Naive thymus-derived CD8-positive, alpha-beta T cell (primary cell): ENCODE measurements around the gene SMYD3. TPM values are rescaled to one million over a fixed set of nuclear protein-coding genes. Genes with fewer than 3 reads are reported as not detected.

Experiments used
- ATAC-seq, 2 donors: fragments of 150-1000 bp; cut with Tn5 transposase in 1 of 2; sonication (Bioruptor Pico), chemical (Tn5 transposase) in 1 of 2; 1 replicate in 1 of 2; 2 replicates in 1 of 2; pipeline ENCODE4 v1.10.0; 2021; ENCODE audit warnings: mild to moderate bottlenecking in 2 of 2, moderate library complexity in 2 of 2
- POLR2A ChIA-PET: fragments of 350-600 bp; sonication (Branson Sonifier 250); formaldehyde crosslinking; loops from one replicate; lab custom pipeline; 2021; ENCODE audit warnings: antibody characterized with exemption; lab: Charles Lee
- DNase-seq, 10 donors: peaks; one replicate each; pipeline versions ENCODE4 v3.0.0 to v3.0.0-alpha.2; 2020 to 2022
- H3K27ac Mint-ChIP-seq, 10 donors: one replicate each; pipeline ENCODE4 v1.8.0; 2020 to 2022; ENCODE audit warnings: mild to moderate bottlenecking in 10 of 10, mixed read lengths in 10 of 10, moderate library complexity in 4 of 10, inconsistent platforms in 1 of 10
- H3K27me3 Mint-ChIP-seq, 5 donors: one replicate each; pipeline ENCODE4 v1.8.0; 2021 to 2022; ENCODE audit warnings: mixed read lengths in 5 of 5
- H3K36me3 Mint-ChIP-seq, 3 donors: one replicate each; pipeline ENCODE4 v1.8.0; 2020 to 2022; ENCODE audit warnings: mixed read lengths in 3 of 3, mild to moderate bottlenecking in 2 of 3, inconsistent platforms in 1 of 3
- H3K4me1 Mint-ChIP-seq, 4 donors: one replicate each; pipeline ENCODE4 v1.8.0; 2021 to 2022; ENCODE audit warnings: mixed read lengths in 4 of 4
- H3K4me3 Mint-ChIP-seq, 10 donors: one replicate each; pipeline ENCODE4 v1.8.0; 2020 to 2022; ENCODE audit warnings: mild to moderate bottlenecking in 10 of 10, mixed read lengths in 10 of 10, moderate library complexity in 6 of 10, inconsistent platforms in 1 of 10
- H3K9me3 Mint-ChIP-seq, 9 donors: one replicate each; pipeline ENCODE4 v1.8.0; 2020 to 2022; ENCODE audit warnings: mixed read lengths in 9 of 9, mild to moderate bottlenecking in 3 of 9, inconsistent platforms in 1 of 9, moderate library complexity in 1 of 9
- polyA plus RNA-seq, 3 donors: library from polyadenylated mRNA; unstranded; fragments of 300-500 nt; fragmentation: Illumina TruSeq; gene quantifications; one replicate each; pipeline ENCODE4 v1.2.3, GENCODE V29; 2021
- total RNA-seq, 8 experiments: library from RNA in 2 of 8; stranded (reverse) in 2 of 8; gene quantifications; one replicate each; pipeline ENCODE4 v1.2.3 and lab custom pipeline; 2021 to 2026

The SMYD3 gene
- total and polyA plus RNA-seq, 5 experiments from 2014 or later = 19.1 to 42.1 (median 36.5) TPM

GRCh38 chr1:245774196-245774595 lies 732.9 kb downstream of the SMYD3 start:
- ATAC-seq (no peak), DNase-seq (no peak)
- Mint-ChIP-seq H3K4me3 (no peak overlapping the region), H3K4me1 (peaks cover 0 to 11% (median under 1%) of the 10 kb centered on the region in 4 donors), H3K36me3 (peaks cover 4 to 15% (median 9%) of the 10 kb centered on the region in 3 donors), H3K9me3 (peaks cover 0 to 4% (median 0%) of the 10 kb centered on the region in 9 donors), H3K27ac (no peak overlapping the region), H3K27me3 (no peaks in the 10 kb centered on the region)
- POLR2A ChIA-PET = no interaction called here

DNA sequence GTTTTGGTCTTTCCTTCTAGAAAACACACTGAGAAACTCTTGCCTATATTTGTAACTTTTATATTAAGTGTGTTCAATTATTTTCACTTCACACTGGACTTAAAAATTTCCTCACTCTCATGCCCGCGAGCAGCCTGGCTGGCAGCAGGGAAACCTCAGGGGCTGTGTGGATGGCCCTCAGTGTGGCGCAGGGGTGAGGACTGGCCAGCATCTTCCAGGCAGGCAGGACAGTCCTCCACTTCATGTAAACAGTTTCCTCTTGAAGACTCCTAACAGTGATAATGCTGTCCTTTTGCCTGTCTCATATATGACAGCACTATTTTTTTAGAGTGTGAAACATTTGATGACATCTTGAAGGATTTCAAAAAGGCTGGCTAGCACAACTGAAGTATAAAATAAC lies 733.7 kb downstream of the SMYD3 start:
- ATAC-seq = no peak
- no peak for DNase-seq
- Mint-ChIP-seq H3K9me3 (peaks cover 0 to under 1% (median 0%) of the 10 kb centered on the region in 9 donors), H3K36me3 (peaks cover under 1 to 19% (median 13%) of the 10 kb centered on the region in 3 donors), H3K4me3 (no peak overlapping the region), H3K4me1 (peaks cover 0 to 11% (median 0%) of the 10 kb centered on the region in 4 donors), H3K27ac (no peak overlapping the region), H3K27me3 (no peaks in the 10 kb centered on the region)
- POLR2A ChIA-PET = no interaction called here

- no peak overlapping the region for H3K27ac Mint-ChIP-seq
- H3K4me3 Mint-ChIP-seq = no peak overlapping the region
- POLR2A ChIA-PET = no interaction called here
- no peaks in the 10 kb centered on the region for H3K27me3 Mint-ChIP-seq
- ATAC-seq (no peak), DNase-seq (no peak)
- peaks cover 0 to 11% (median 0%) of the 10 kb centered on the region in 4 donors for H3K4me1 Mint-ChIP-seq
- no peaks in the 10 kb centered on the region for H3K9me3 Mint-ChIP-seq
- H3K36me3 Mint-ChIP-seq = peaks cover 0 to 22% (median 19%) of the 10 kb centered on the region in 3 donors
These were observed 734.3 kb downstream of the SMYD3 start for GRCh38 chr1:245772739-245773138.

DNA sequence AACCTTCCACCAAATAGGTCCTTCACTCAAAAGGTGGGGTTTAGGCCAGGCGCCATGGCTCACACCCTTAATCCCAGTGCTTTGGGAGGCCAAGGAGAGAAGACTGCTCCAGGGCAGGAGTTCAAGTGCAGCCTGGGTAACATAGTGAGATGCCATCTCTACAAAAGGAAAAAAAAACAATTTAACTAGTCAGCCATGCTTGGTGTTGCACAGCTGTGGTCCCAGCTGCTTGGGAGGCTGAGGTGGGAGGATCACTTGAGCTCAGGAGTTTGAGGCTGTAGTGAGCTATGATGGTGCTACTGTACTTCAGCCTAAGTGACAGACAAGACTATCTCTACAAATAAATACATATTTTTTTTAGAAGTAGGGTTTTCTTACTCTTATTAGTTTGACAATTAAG lies 734.8 kb downstream of the SMYD3 start:
- Mint-ChIP-seq H3K9me3 (no peaks in the 10 kb centered on the region), H3K36me3 (peaks cover 0 to 26% (median 23%) of the 10 kb centered on the region in 3 donors), H3K4me1 (peaks cover 0 to 11% (median 0%) of the 10 kb centered on the region in 4 donors), H3K27ac (no peak overlapping the region), H3K4me3 (no peak overlapping the region), H3K27me3 (no peaks in the 10 kb centered on the region)
- POLR2A ChIA-PET = no interaction called here
- ATAC-seq = no peak
- DNase-seq = no peak

- no peaks in the 10 kb centered on the region for H3K9me3 Mint-ChIP-seq
- H3K27me3 Mint-ChIP-seq = no peaks in the 10 kb centered on the region
- ATAC-seq (no peak), DNase-seq (no peak)
- H3K4me1 Mint-ChIP-seq = peaks cover 0 to 11% (median 0%) of the 10 kb centered on the region in 4 donors
- POLR2A ChIA-PET = no interaction called here
- peaks cover 4 to 32% (median 27%) of the 10 kb centered on the region in 3 donors for H3K36me3 Mint-ChIP-seq
- H3K27ac Mint-ChIP-seq = peak overlapping the region in 1 of 10 donors; percentile 10
- H3K4me3 Mint-ChIP-seq = no peak overlapping the region
These were observed 735.4 kb downstream of the SMYD3 start for GRCh38 chr1:245771511-245772281.

GRCh38 chr1:245770156-245770555 lies 736.9 kb downstream of the SMYD3 start:
- DNase-seq (no peak), ATAC-seq (no peak)
- H3K27ac Mint-ChIP-seq = no peak overlapping the region
- no peak overlapping the region for H3K4me3 Mint-ChIP-seq
- no peaks in the 10 kb centered on the region for H3K27me3 Mint-ChIP-seq
- peaks cover 0 to 11% (median 0%) of the 10 kb centered on the region in 4 donors for H3K4me1 Mint-ChIP-seq
- H3K9me3 Mint-ChIP-seq = no peaks in the 10 kb centered on the region
- H3K36me3 Mint-ChIP-seq = peaks cover 8 to 42% (median 32%) of the 10 kb centered on the region in 3 donors
- POLR2A ChIA-PET = no interaction called here

GRCh38 chr1:245768596-245768995 lies 738.5 kb downstream of the SMYD3 start:
- peaks cover 0 to 11% (median 0%) of the 10 kb centered on the region in 4 donors for H3K4me1 Mint-ChIP-seq
- no peak for ATAC-seq
- H3K27me3 Mint-ChIP-seq = no peaks in the 10 kb centered on the region
- peaks cover 13 to 46% (median 39%) of the 10 kb centered on the region in 3 donors for H3K36me3 Mint-ChIP-seq
- H3K9me3 Mint-ChIP-seq = no peaks in the 10 kb centered on the region
- POLR2A ChIA-PET = no interaction called here
- no peak overlapping the region for H3K27ac Mint-ChIP-seq
- H3K4me3 Mint-ChIP-seq = no peak overlapping the region
- no peak for DNase-seq

DNA sequence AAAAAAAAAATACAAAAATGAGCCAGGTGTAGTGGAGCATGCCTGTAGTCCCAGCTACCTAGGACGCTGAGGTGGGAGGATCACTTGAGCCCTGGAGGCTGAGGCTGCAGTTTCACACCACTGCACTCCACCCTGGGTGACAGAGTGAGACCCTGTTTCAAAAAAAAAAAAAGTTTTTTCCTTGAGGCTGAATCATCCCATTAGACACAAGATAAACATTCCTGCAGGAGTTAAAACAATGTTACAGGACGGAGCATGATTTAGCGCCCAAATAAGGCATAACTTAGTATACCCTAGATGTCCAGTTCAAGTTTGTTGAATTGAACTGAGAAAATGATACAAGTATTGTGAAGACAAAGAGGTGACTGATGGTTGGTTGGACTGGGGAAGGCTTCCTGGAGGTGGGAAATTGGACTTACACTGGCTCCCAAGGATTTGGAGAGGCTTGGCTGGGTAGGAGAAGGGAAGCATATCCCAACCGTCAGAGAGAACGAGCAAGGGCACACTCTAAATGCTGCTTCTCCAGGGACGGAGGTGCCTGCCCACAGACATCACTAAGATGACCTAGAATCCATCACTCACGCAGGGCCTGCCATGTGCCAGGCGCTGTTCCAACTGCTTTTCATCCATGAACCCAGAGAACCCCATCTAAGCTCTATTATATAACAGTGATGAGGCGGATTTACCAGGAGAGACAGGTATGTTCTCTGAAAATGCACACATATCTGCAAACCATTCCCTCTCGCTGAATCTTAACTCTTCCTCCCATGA lies 741.7 kb downstream of the SMYD3 start:
- H3K9me3 Mint-ChIP-seq = peaks cover 0 to 10% (median 0%) of the 10 kb centered on the region in 9 donors
- H3K36me3 Mint-ChIP-seq = peaks cover 18 to 76% (median 56%) of the 10 kb centered on the region in 3 donors
- H3K4me3 Mint-ChIP-seq = no peak overlapping the region
- no peak for ATAC-seq
- no peaks in the 10 kb centered on the region for H3K4me1 Mint-ChIP-seq
- POLR2A ChIA-PET = no interaction called here
- H3K27me3 Mint-ChIP-seq = no peaks in the 10 kb centered on the region
- no peak overlapping the region for H3K27ac Mint-ChIP-seq
- DNase-seq = no peak

DNA sequence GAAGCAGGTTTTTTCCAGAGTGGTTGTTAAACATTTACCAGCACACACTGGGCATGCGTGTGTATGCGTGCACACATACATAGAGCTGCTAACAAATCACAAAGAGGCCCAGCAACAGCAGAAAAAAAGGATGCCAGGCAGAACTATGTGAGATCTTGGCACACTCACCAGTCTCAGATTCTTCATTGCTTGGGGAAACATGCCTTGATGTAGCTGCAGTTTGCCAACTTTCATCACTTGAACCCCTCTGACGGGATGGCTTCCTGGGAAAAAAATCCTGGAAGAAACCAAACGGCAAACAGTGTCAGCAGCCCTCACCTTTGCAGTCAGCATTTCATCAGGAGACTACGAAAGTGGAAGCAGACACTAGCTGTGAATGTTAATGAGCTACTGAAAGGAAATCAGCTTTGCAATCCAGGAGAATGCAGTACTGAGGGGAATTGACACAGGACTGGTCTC lies 743.2 kb downstream of the SMYD3 start:
- no peaks in the 10 kb centered on the region for H3K27me3 Mint-ChIP-seq
- H3K4me1 Mint-ChIP-seq = no peaks in the 10 kb centered on the region
- ATAC-seq (no peak), DNase-seq (no peak)
- H3K36me3 Mint-ChIP-seq = peaks cover 27 to 79% (median 50%) of the 10 kb centered on the region in 3 donors
- POLR2A ChIA-PET = no interaction called here
- H3K4me3 Mint-ChIP-seq = no peak overlapping the region
- H3K9me3 Mint-ChIP-seq = peaks cover 0 to 16% (median 5%) of the 10 kb centered on the region in 9 donors
- no peak overlapping the region for H3K27ac Mint-ChIP-seq

- no peak for ATAC-seq
- H3K27ac Mint-ChIP-seq = no peak overlapping the region
- no peaks in the 10 kb centered on the region for H3K4me1 Mint-ChIP-seq
- no peaks in the 10 kb centered on the region for H3K27me3 Mint-ChIP-seq
- H3K4me3 Mint-ChIP-seq = no peak overlapping the region
- peaks cover 0 to 31% (median 10%) of the 10 kb centered on the region in 9 donors for H3K9me3 Mint-ChIP-seq
- POLR2A ChIA-PET = no interaction called here
- no peak for DNase-seq
- peaks cover 29 to 81% (median 36%) of the 10 kb centered on the region in 3 donors for H3K36me3 Mint-ChIP-seq
These were observed 744.6 kb downstream of the SMYD3 start for GRCh38 chr1:245762396-245762910.

DNA sequence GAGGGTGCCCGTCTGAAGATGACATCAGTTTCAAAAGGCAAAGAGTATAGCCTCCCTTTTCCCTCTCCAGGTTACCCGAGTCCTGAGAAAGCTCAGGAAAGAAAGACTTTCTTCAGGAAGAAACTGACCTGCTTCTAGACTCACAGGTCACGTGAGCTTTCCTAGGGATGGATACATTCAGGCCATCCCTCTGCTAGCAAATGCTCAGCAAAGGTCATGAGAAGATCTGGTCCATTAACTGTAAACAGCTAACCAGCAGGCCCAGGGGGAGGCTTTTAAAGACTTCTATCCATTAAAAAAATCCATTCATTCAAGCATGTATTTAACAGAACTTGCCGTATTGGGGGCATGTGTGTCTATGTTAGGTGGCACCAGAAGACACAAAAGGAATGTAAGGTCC lies 746.8 kb downstream of the SMYD3 start:
- no peak overlapping the region for H3K27ac Mint-ChIP-seq
- H3K4me1 Mint-ChIP-seq = peaks cover 0 to 2% (median 0%) of the 10 kb centered on the region in 4 donors
- peaks cover 12 to 48% (median 23%) of the 10 kb centered on the region in 9 donors for H3K9me3 Mint-ChIP-seq
- DNase-seq (no peak), ATAC-seq (no peak)
- POLR2A ChIA-PET = no interaction called here
- H3K4me3 Mint-ChIP-seq = no peak overlapping the region
- no peaks in the 10 kb centered on the region for H3K27me3 Mint-ChIP-seq
- peaks cover 31 to 75% (median 34%) of the 10 kb centered on the region in 3 donors for H3K36me3 Mint-ChIP-seq

DNA sequence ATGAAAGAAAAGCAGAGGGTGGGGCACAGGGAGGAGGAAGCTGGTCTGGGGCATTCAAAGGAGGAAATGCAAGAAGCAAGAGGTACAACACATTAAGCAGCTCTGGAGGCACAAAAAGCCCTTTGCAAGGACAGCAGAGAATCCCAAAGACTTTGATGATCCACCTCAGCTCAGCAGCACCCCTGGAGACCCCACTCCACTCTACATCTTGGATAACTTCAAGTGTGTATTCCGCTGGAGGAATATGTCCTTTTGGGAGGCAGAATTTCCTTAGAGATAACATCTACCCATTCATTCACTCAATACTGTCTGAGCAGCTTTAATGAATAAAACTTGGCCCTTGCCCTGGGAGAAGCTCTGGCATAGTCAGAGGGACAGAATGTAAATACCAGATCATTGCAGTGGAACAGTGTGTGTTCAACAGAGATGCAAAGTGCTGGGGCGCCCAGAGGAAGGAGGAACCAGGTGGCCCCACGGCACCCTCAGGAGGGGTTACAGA lies 752.6 kb downstream of the SMYD3 start:
- peaks cover 12 to 57% (median 37%) of the 10 kb centered on the region in 9 donors for H3K9me3 Mint-ChIP-seq

More for the DNA sequence above, 752.6 kb downstream of the SMYD3 start:
- Mint-ChIP-seq H3K36me3 (peaks cover 36 to 58% (median 44%) of the 10 kb centered on the region in 3 donors), H3K27ac (no peak overlapping the region), H3K4me3 (no peak overlapping the region), H3K27me3 (no peaks in the 10 kb centered on the region), H3K4me1 (peaks cover 0 to 2% (median 0%) of the 10 kb centered on the region in 4 donors)
- POLR2A ChIA-PET = no interaction called here
- ATAC-seq (no peak), DNase-seq (no peak)
